ENCODE data around the gene EEA1. TPM values are rescaled to one million over a fixed set of nuclear protein-coding genes. Genes with fewer than 3 reads are reported as not detected.

The EEA1 gene
- total RNA-seq, 2 experiments from 2014 or later, result 3.0 to 11.9 TPM

- Histone ChIP-seq H3K9me2 (ENCODE audit: insufficient read depth, low read length) (no peaks in the 10 kb centered on the region), H4K20me1 (ENCODE audit: insufficient read depth, low read length) (peaks cover 15% of the 10 kb centered on the region; the same call in 1 of the 2 replicates), H2AFZ (ENCODE audit: low read length) (peak overlapping the region; percentile 80; the same call in 1 of the 2 replicates), H3K4me3 (ENCODE audit: low read depth, low read length, poor library complexity, severe bottlenecking) (no peak overlapping the region), H3K4me1 (ENCODE audit: insufficient read depth, low read length, poor library complexity, severe bottlenecking) (peaks cover 28% of the 10 kb centered on the region), H3K27ac (ENCODE audit: low read depth, low read length, poor library complexity, severe bottlenecking) (no peak overlapping the region), H3K79me2 (ENCODE audit: insufficient read depth, low read depth, low read length) (peaks cover 29% of the 10 kb centered on the region; the same call in 1 of the 2 replicates), H3K36me3 (ENCODE audit: insufficient read depth, low read length) (no peaks in the 10 kb centered on the region), H3K9me3 (ENCODE audit: low read length) (no peaks in the 10 kb centered on the region), H3K4me2 (ENCODE audit: low read length) (peak overlapping the region; percentile 84)
- intact Hi-C loops (cut with micrococcal nuclease; ENCODE audit: unreplicated experiment), result no loop called here
- CTCF ChIA-PET (ENCODE audit: unreplicated experiment), result no interaction called here
- POLR2A ChIA-PET, result interaction anchor here (0.8 to 1.7 kb wide), 6 partner anchors 9 to 147 kb away, joined by 3 to 6 read pairs (median 4); no protein-coding TSS in a partner anchor
- no TSS peak for BruUV-seq (replicated peaks)
- TF ChIP-seq CTCF (conservative IDR thresholded peaks at IDR 0.05; ENCODE audit: low read length) (no peak), EZH2phosphoT487 (IDR thresholded peaks at IDR 0.05; ENCODE audit: borderline replicate concordance, low read depth, low read length) (no peak)
- no peak for DNase-seq (ENCODE audit: low spot score)
These were observed 1.3 kb upstream of the EEA1 start for GRCh38 chr12:92930421-92930820.

GRCh38 chr12:92929983-92930382 is 888 bp upstream of the EEA1 start:
- Histone ChIP-seq H3K4me1 (ENCODE audit: insufficient read depth, low read length, poor library complexity, severe bottlenecking) (peaks cover 28% of the 10 kb centered on the region), H3K4me3 (ENCODE audit: low read depth, low read length, poor library complexity, severe bottlenecking) (peak overlapping the region; percentile 75), H4K20me1 (ENCODE audit: insufficient read depth, low read length) (peaks cover 15% of the 10 kb centered on the region; the same call in 1 of the 2 replicates), H3K36me3 (ENCODE audit: insufficient read depth, low read length) (no peaks in the 10 kb centered on the region), H3K9me3 (ENCODE audit: low read length) (no peaks in the 10 kb centered on the region), H2AFZ (ENCODE audit: low read length) (peak overlapping the region; percentile 80), H3K9me2 (ENCODE audit: insufficient read depth, low read length) (no peaks in the 10 kb centered on the region), H3K4me2 (ENCODE audit: low read length) (peak overlapping the region; percentile 84), H3K79me2 (ENCODE audit: insufficient read depth, low read depth, low read length) (peaks cover 32% of the 10 kb centered on the region; the same call in 1 of the 2 replicates), H3K27ac (ENCODE audit: low read depth, low read length, poor library complexity, severe bottlenecking) (peak overlapping the region; percentile 44)
- BruUV-seq (replicated peaks), result no TSS peak
- ChIA-PET POLR2A (interaction anchor here (1.3 to 5.6 kb wide), 4 partner anchors 9 to 20 kb away, joined by 3 to 27 read pairs (median 5); no protein-coding TSS in a partner anchor), CTCF (ENCODE audit: unreplicated experiment) (interaction anchor here (0.6 kb wide), 1 partner anchor 537 kb away, joined by 3 read pairs; the partner anchor contains the start of gene MRPL42)
- TF ChIP-seq EZH2phosphoT487 (IDR thresholded peaks at IDR 0.05; ENCODE audit: borderline replicate concordance, low read depth, low read length) (no peak), CTCF (conservative IDR thresholded peaks at IDR 0.05; ENCODE audit: low read length) (no peak)
- intact Hi-C loops (cut with micrococcal nuclease; ENCODE audit: unreplicated experiment), result loop anchor here (2.0 to 5.0 kb wide), 3 partner anchors 237 to 512 kb away; partner anchors contain the start of gene UBE2N
- no peak for DNase-seq (ENCODE audit: low spot score)

- Histone ChIP-seq H2AFZ (ENCODE audit: low read length) (peak overlapping the region; percentile 23; the same call in 1 of the 2 replicates), H3K9me2 (ENCODE audit: insufficient read depth, low read length) (no peaks in the 10 kb centered on the region), H3K27ac (ENCODE audit: low read depth, low read length, poor library complexity, severe bottlenecking) (peak overlapping the region; percentile 78), H3K4me3 (ENCODE audit: low read depth, low read length, poor library complexity, severe bottlenecking) (peak overlapping the region; percentile 75), H3K9me3 (ENCODE audit: low read length) (no peaks in the 10 kb centered on the region), H3K4me1 (ENCODE audit: insufficient read depth, low read length, poor library complexity, severe bottlenecking) (peaks cover 28% of the 10 kb centered on the region), H3K4me2 (ENCODE audit: low read length) (peak overlapping the region; percentile 71), H4K20me1 (ENCODE audit: insufficient read depth, low read length) (peaks cover 15% of the 10 kb centered on the region; the same call in 1 of the 2 replicates), H3K36me3 (ENCODE audit: insufficient read depth, low read length) (no peaks in the 10 kb centered on the region), H3K79me2 (ENCODE audit: insufficient read depth, low read depth, low read length) (peaks cover 42% of the 10 kb centered on the region; the same call in 1 of the 2 replicates)
- TF ChIP-seq EZH2phosphoT487 (IDR thresholded peaks at IDR 0.05; ENCODE audit: borderline replicate concordance, low read depth, low read length), result no peak
- TF ChIP-seq CTCF (conservative IDR thresholded peaks at IDR 0.05; ENCODE audit: low read length), result no peak
- ChIA-PET CTCF (ENCODE audit: unreplicated experiment) (no interaction called here), POLR2A (interaction anchor here (0.8 to 5.6 kb wide), 5 partner anchors 19 to 791 kb away, joined by 3 to 27 read pairs (median 4); no protein-coding TSS in a partner anchor)
- peak; percentile 49 for DNase-seq (ENCODE audit: low spot score)
- no TSS peak for BruUV-seq (replicated peaks)
- intact Hi-C loops (cut with micrococcal nuclease; ENCODE audit: unreplicated experiment), result loop anchor here (1.0 to 5.0 kb wide), 4 partner anchors 143 to 514 kb away; partner anchors contain the start of gene UBE2N
These were observed 604 bp downstream of the EEA1 start for GRCh38 chr12:92928421-92928961.
